Astrocyte of the cerebellum (primary cell): ENCODE measurements around the gene IL13RA1.

Source experiments
- DNase-seq: peaks from one replicate; pipeline ENCODE4 v3.0.0-alpha.2; 2011; ENCODE audit warnings: low read depth
- H3K4me3 ChIP-seq: 2 replicates; pipeline ENCODE4 v1.5.1; 2011; ENCODE audit warnings: mild to moderate bottlenecking, low read depth, low read length, moderate library complexity
- in situ Hi-C: cut with HindIII; loops from 2 replicates; pipeline ENCODE4 v1.10.0; 2017; ENCODE audit warnings: low sequenced_read_pairs
- TF ChIP-seq, protein P1 (sequence below): IDR thresholded peaks from 2 replicates; pipeline ENCODE4 v1.5.1; 2012; ENCODE audit warnings: low read length, low read depth, moderate library complexity, mild to moderate bottlenecking; ENCODE audit errors: missing control alignments

IL13RA1 gene

DNA sequence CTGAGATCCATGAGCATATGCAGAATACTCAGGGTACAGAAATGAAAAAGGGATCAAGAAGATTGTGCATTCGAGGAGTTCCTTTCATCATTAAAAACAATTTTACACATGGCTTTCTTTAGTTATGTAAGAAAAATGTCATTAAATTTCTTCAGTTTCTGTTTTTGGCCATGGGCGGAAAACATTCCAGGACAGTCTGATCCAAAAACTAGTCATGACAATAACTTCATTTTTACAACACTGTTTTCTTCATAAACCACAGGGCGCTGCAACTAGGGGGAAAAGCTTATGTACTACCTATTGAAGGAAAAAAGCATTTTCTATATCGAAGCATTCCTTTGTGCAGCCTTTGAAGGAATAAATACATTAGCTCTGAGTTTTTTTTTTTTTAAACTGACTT lies 28.2 kb downstream of the IL13RA1 start:
- TF ChIP-seq, protein P1, sequence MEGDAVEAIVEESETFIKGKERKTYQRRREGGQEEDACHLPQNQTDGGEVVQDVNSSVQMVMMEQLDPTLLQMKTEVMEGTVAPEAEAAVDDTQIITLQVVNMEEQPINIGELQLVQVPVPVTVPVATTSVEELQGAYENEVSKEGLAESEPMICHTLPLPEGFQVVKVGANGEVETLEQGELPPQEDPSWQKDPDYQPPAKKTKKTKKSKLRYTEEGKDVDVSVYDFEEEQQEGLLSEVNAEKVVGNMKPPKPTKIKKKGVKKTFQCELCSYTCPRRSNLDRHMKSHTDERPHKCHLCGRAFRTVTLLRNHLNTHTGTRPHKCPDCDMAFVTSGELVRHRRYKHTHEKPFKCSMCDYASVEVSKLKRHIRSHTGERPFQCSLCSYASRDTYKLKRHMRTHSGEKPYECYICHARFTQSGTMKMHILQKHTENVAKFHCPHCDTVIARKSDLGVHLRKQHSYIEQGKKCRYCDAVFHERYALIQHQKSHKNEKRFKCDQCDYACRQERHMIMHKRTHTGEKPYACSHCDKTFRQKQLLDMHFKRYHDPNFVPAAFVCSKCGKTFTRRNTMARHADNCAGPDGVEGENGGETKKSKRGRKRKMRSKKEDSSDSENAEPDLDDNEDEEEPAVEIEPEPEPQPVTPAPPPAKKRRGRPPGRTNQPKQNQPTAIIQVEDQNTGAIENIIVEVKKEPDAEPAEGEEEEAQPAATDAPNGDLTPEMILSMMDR = no peak
- H3K4me3 ChIP-seq = no peak overlapping the region
- DNase-seq = no peak
- in situ Hi-C loops = no loop called here

DNA sequence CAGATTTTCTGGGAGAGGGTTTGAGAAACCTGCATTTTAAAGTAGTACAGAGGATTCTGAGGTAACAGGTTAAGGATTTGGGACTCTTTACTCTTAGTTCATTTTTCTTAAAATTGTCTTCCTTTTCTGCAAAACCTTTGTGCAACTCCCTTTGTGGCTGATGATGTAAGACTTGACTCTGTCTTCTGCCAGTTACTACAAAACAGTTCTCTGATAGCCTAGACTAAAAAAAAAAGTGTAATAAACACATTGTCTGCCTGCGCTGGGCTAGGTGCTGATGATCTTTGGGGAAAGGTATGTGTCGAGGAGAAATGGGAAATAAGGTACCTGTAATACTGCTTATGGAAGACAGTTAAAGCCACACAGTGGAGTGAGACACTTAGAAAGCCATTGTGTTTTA lies 28.7 kb downstream of the IL13RA1 start:
- H3K4me3 ChIP-seq = no peak overlapping the region
- TF ChIP-seq, protein P1 = no peak
- no peak for DNase-seq
- in situ Hi-C loops = no loop called here

DNA sequence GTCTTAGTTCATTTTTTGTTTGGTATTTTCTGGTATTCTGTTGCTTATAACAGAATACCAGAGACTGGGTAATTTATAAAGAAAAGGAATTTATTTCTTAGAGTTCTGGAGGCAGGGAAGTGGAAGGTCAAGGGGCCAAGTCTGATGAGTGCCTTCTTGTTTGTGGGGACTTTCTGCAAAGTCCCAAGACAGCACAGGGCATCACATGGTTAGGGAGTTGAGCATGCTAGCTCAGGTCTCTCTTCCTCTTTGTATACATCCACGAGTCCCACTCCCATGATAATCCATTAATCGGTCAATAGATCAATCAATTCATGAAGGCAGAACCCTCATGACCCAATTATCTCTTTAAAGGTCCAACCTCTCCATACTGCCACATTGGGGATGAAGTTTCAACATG lies 31.1 kb downstream of the IL13RA1 start:
- no peak overlapping the region for H3K4me3 ChIP-seq
- TF ChIP-seq, protein P1 = no peak
- no peak for DNase-seq
- in situ Hi-C loops = no loop called here

DNA sequence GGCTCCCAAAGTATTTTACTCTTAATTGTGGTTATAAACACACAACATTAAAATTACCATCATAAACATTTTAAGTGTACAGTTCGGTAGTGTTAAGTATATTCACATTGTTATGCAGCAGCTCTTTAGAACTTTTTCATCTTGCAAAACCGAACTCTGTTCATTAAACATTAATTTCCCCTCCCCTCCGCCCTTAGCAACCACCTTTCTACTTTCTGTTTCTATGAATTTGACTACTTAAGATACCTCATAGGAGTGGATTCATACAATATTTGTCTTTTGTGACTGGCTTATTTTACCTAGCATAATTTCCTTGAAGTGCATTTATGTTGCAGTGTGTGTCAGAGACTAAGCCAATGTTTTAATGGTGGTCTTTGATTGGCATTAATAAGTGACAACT lies 32.6 kb downstream of the IL13RA1 start:
- in situ Hi-C loops = no loop called here
- H3K4me3 ChIP-seq = no peak overlapping the region
- TF ChIP-seq, protein P1 = no peak
- no peak for DNase-seq

DNA sequence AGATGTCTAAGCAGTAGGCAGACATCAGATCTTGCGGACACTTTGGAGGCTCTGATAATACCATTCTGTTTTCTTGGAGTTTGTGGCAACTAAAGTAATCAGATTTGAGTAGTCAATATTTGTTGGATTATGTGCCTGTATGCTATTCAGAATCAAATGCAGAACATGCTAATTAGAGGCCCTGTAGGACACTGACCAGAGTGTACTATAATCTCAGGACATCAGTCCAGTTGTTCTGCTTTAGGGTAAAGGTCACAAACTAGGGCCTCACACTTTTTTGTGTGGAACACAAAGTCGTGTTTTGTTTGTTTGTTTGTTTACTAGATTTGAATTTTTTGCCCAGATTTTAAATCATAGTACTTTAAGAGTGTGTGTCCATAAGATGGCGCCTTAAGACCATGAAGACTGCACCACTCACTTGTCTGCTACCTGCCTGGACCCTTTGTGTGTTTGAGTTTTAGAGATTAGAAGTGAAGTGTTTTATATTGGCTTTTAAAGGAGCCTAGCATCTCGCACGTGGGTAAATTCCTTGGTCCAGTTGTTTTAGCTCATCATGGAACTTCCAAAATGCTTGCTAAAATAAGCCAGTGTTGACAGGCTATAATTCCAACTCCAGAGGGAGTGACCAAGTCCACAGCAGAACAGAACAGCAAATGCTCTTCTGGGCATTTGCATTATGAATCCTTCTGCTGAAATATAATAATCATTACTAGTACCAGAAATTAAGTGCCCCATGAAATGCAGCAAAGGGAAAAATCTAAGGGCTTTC lies 34.7 kb downstream of the IL13RA1 start:
- in situ Hi-C loops = no loop called here

DNA sequence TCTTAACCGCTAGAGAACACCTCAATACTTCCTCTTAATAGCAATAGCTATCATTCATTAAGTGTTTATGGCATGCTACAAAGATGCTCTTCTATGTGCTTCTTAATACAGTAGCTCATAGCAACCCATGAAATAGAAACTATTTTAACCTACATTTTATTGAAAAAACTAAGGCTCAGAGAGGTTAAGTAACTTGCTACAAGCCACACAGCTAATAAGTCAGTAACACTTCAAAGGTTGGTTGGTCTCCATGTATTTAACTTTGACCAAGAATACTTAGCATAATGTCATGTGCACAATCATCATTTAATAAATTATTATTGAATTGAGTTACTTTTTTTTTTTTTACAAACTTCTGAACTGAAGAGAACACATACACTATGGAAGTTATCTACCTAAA lies 36.1 kb downstream of the IL13RA1 start:
- in situ Hi-C loops = no loop called here
- TF ChIP-seq, protein P1 = no peak
- H3K4me3 ChIP-seq = no peak overlapping the region
- no peak for DNase-seq

More for the DNA sequence above, 34.7 kb downstream of the IL13RA1 start:
- no peak overlapping the region for H3K4me3 ChIP-seq
- TF ChIP-seq, protein P1 = no peak
- DNase-seq = no peak
